A673 (cell line): ENCODE results near the gene FAM118B. TPM values are rescaled to one million over a fixed set of nuclear protein-coding genes. Genes with fewer than 3 reads are reported as not detected.

ENCODE experiments used
- BruUV-seq: library from RNA; stranded (reverse); fragments of 400-500 nt; replicated peaks from 2 replicates; lab custom pipeline; 2021; lab: Mats Ljungman, UMichigan
- CTCF ChIA-PET: fragments of 300-600 bp; sonication (Branson Sonifier 250); formaldehyde crosslinking; loops from one replicate; lab custom pipeline; 2022; ENCODE audit warnings: antibody characterized with exemption; lab: Charles Lee
- POLR2A ChIA-PET: fragments of 300-600 bp; sonication (Branson Sonifier 250); formaldehyde crosslinking; loops from one replicate; lab custom pipeline; 2022; ENCODE audit warnings: antibody characterized with exemption; ENCODE audit not compliant: low non-redundant PET; lab: Charles Lee
- DNase-seq: peaks from one replicate; pipeline ENCODE4 v3.0.0-alpha.2; 2015; ENCODE audit warnings: low spot score
- H3K27ac ChIP-seq: fragments of 200-600 bp; sonication (generic); 2 replicates; pipeline ENCODE4 v1.5.1; 2016; ENCODE audit warnings: mixed run types, low read depth, mild to moderate bottlenecking, mixed read lengths, antibody characterized with exemption, low read length; ENCODE audit not compliant: poor library complexity, severe bottlenecking
- H3K27me3 ChIP-seq: fragments of 200-600 bp; sonication (generic); replicated peaks from 2 replicates; pipeline ENCODE4 v1.6.1; 2017; ENCODE audit warnings: mixed run types, low read depth, mild to moderate bottlenecking, mixed read lengths, antibody characterized with exemption, low read length; ENCODE audit not compliant: insufficient read depth, poor library complexity
- H3K36me3 ChIP-seq: fragments of 200-600 bp; sonication (generic); 2 replicates; pipeline ENCODE4 v1.6.1; 2016; ENCODE audit warnings: mixed run types, mild to moderate bottlenecking, mixed read lengths, antibody characterized with exemption, low read length; ENCODE audit not compliant: insufficient read depth, poor library complexity, severe bottlenecking
- H3K4me1 ChIP-seq: fragments of 200-600 bp; sonication (generic); 2 replicates; pipeline ENCODE4 v1.6.1; 2017; ENCODE audit warnings: mixed run types, mild to moderate bottlenecking, mixed read lengths, antibody characterized with exemption, low read length; ENCODE audit not compliant: insufficient read depth, poor library complexity, severe bottlenecking
- H3K4me3 ChIP-seq: fragments of 200-600 bp; sonication (generic); 2 replicates; pipeline ENCODE4 v1.5.1; 2016; ENCODE audit warnings: low read depth, mixed run types, mild to moderate bottlenecking, mixed read lengths, low read length; ENCODE audit not compliant: poor library complexity, severe bottlenecking
- H3K9me3 ChIP-seq: fragments of 200-600 bp; sonication (generic); 2 replicates; pipeline ENCODE4 v1.6.1; 2016; ENCODE audit warnings: mixed run types, low read depth, mild to moderate bottlenecking, mixed read lengths, antibody characterized with exemption, low read length; ENCODE audit not compliant: poor library complexity, severe bottlenecking
- EZH2 ChIP-seq: fragments of 200-600 bp; sonication (generic); IDR thresholded peaks from 2 replicates; pipeline ENCODE4 v1.6.1; 2017; ENCODE audit warnings: borderline replicate concordance, low read depth, mild to moderate bottlenecking, mixed read lengths, antibody characterized with exemption, low read length; ENCODE audit not compliant: poor library complexity, severe bottlenecking
- intact Hi-C: fragments of 100-400 bp; cut with micrococcal nuclease; formaldehyde crosslinking; loops from one replicate; pipeline ENCODE4 v1.10.0; 2022; ENCODE audit not compliant: unreplicated experiment
- total RNA-seq: library from RNA; stranded (reverse); gene quantifications from 2 replicates; pipeline ENCODE4 v1.2.3, GENCODE V29; 2021
- TF ChIP-seq, protein P1 (sequence below): fragments of 300-800, 200-600 bp; sonication (generic); conservative IDR thresholded peaks from 2 replicates; pipeline ENCODE4 v1.5.1; 2017; ENCODE audit warnings: low read depth, mild to moderate bottlenecking, antibody characterized with exemption, low read length, moderate library complexity, mixed read lengths

Gene FAM118B
- total RNA-seq, 1 experiment from 2014 or later = 34.8 TPM

DNA sequence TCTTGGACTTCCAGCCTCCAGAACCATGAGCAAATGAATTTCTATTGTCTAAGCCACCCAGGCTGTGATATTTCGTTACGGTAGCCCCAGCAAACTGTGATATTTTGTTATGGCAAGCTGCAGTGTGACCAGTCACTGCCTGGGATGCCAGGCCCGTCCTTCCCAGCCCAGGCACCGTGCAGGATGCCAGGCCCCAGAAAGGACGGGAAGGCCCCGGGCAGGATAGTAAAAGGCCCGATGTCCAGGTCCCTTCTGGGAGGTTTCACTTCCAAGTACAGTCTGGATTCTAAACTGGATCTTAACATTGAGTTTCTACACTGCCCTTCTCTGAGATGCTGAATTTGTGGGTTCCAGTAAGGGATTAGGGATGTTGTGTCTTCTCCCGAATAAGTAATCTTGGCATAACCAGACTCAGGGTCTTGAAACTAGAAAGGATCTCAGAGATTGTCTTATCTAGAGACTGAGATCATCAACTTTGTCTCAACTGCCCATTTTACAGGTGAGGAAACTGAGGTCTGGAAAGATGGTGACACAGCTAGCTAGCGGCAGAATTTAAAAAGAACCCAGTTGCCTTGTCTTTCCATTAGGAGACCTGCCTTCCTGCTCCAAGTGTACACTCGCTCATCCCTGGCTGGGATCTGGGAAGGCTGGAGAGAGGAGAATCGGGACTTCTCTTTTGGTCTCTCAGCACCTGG is 20.1 kb upstream of the FAM118B start:
- H3K27me3 ChIP-seq = no peaks in the 10 kb centered on the region
- H3K4me1 ChIP-seq = no peaks in the 10 kb centered on the region
- DNase-seq = no peak
- H3K9me3 ChIP-seq = no peaks in the 10 kb centered on the region
- no peak overlapping the region for H3K4me3 ChIP-seq
- ChIA-PET POLR2A (no interaction called here), CTCF (no interaction called here)
- H3K27ac ChIP-seq = no peak overlapping the region
- TF ChIP-seq, protein P1, sequence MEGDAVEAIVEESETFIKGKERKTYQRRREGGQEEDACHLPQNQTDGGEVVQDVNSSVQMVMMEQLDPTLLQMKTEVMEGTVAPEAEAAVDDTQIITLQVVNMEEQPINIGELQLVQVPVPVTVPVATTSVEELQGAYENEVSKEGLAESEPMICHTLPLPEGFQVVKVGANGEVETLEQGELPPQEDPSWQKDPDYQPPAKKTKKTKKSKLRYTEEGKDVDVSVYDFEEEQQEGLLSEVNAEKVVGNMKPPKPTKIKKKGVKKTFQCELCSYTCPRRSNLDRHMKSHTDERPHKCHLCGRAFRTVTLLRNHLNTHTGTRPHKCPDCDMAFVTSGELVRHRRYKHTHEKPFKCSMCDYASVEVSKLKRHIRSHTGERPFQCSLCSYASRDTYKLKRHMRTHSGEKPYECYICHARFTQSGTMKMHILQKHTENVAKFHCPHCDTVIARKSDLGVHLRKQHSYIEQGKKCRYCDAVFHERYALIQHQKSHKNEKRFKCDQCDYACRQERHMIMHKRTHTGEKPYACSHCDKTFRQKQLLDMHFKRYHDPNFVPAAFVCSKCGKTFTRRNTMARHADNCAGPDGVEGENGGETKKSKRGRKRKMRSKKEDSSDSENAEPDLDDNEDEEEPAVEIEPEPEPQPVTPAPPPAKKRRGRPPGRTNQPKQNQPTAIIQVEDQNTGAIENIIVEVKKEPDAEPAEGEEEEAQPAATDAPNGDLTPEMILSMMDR = no peak
- no peak for TF ChIP-seq EZH2
- H3K36me3 ChIP-seq = peaks cover 6% of the 10 kb centered on the region
- intact Hi-C loops = loop anchor here (5.0 kb wide), 1 partner anchor 249 kb away; no protein-coding TSS in a partner anchor
- BruUV-seq = no TSS peak

DNA sequence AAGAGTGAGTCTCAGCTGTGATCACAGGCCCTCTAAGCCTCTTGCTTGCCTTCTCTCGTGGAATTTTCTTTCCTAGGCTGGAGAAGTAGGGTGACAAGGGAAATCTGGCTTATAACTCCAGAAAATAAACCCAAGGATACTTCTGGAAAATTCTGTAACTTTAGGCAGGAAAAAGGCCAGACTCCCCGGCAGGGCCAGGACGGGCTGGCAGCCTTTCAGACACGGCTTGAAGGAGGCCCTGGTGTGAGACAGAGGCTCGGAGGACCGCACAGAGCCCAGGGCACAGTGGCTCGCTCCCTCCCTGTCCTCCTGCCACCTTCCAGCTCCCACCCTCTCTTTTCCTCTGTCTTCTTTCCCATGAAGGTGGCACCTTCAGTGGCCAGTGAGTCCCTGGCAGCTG is 19.2 kb upstream of the FAM118B start:
- Histone ChIP-seq H3K4me1 (no peaks in the 10 kb centered on the region), H3K4me3 (no peak overlapping the region), H3K27ac (no peak overlapping the region), H3K9me3 (no peaks in the 10 kb centered on the region), H3K27me3 (no peaks in the 10 kb centered on the region), H3K36me3 (peaks cover 14% of the 10 kb centered on the region)
- BruUV-seq = no TSS peak
- intact Hi-C loops = loop anchor here (5.0 kb wide), 1 partner anchor 250 kb away; no protein-coding TSS in a partner anchor
- TF ChIP-seq, protein P1 = no peak
- no peak for TF ChIP-seq EZH2
- DNase-seq = no peak
- ChIA-PET POLR2A (no interaction called here), CTCF (no interaction called here)

DNA sequence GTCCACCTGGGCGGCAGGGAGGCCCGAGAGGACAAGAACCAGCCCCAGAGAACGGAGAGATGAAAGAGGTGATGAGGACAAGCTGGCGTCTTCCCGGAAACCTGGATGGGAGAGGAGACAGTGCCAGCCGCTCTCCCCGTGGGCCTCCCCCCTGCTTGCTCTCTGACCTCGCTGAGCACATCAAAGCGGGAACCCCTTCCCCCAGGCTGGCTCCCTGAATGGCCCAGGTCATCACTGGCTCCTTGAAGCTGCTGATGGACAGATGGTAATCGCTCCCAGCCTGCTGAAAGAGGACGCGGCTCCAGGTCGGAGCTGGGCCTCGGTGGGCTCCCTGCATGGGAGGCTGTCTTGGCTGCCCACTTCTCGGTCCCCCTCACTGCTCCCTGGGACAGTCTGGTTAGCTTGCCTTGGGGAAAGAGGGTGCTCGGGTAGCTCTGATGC is 18.5 kb upstream of the FAM118B start:
- POLR2A ChIA-PET = no interaction called here
- no peaks in the 10 kb centered on the region for H3K9me3 ChIP-seq
- BruUV-seq = no TSS peak

More for the DNA sequence above, 18.5 kb upstream of the FAM118B start:
- Histone ChIP-seq H3K27ac (no peak overlapping the region), H3K27me3 (no peaks in the 10 kb centered on the region), H3K36me3 (peaks cover 21% of the 10 kb centered on the region), H3K4me3 (no peak overlapping the region), H3K4me1 (no peaks in the 10 kb centered on the region)
- CTCF ChIA-PET = interaction anchor here (1.0 to 1.4 kb wide), 2 partner anchors 89 to 270 kb away, joined by 3 to 7 read pairs; no protein-coding TSS in a partner anchor
- DNase-seq = no peak
- intact Hi-C loops = loop anchor here (5.0 kb wide), 1 partner anchor 251 kb away; no protein-coding TSS in a partner anchor
- TF ChIP-seq EZH2 = no peak
- TF ChIP-seq, protein P1 = no peak
